Activated CD4-positive, alpha-beta T cell treated with anti-CD3 and anti-CD28 coated beads, Interleukin-2, amount 50 U/mL, for 4 hours (primary cell): ENCODE measurements around the gene TMEFF2.
"Not testable (repeated sequence)": the region's sequence is repeated elsewhere in the genome, so short reads cannot be mapped to it uniquely, and the experiment has no call there.

Source experiments
- DNase-seq, 2 experiments: peaks; one replicate each; pipeline ENCODE4 v3.0.0-alpha.2; 2020

Gene TMEFF2

DNA sequence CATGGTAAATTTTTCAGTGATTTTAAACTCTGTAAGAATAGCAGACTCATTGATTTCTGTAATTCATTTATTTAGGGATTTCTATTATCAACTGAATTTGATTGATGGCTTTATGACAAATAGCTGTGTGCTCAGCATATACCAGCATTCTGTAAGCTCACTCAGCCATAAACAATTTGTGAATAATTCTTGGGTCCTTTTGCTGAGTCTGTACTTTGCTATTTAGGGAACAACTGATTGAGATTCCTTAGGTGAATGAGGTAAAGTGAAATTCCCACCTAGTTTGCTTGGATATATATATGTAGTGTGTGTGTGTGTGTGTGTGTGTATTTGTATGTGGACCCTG is 271.1 kb downstream of the TMEFF2 start:
- no peak for DNase-seq

- no peak for DNase-seq
Observed at GRCh38 chr2:191922736-191923651, 271.7 kb downstream of the TMEFF2 start.

- DNase-seq = not testable (repeated sequence)
Observed at GRCh38 chr2:191921650-191922049, 273.1 kb downstream of the TMEFF2 start.

DNA sequence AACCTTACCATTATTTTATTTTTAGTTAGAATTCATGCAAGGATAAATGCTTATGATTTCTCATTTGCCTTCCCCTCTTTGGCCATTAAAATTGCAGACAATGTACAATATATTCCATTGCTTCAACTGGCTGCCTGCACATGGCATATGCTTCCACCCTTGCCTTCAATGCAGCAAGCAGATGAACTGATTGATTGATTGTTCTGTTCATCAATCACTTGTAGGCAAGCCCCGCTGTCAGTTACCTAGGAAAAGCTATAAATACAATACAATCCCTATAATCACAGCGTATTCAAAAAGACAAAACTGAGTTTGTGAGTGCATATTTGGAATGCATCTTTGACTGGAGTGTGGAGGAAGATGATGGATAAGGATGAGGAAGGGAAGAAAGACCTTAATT is 274.2 kb downstream of the TMEFF2 start:
- DNase-seq = no peak

DNA sequence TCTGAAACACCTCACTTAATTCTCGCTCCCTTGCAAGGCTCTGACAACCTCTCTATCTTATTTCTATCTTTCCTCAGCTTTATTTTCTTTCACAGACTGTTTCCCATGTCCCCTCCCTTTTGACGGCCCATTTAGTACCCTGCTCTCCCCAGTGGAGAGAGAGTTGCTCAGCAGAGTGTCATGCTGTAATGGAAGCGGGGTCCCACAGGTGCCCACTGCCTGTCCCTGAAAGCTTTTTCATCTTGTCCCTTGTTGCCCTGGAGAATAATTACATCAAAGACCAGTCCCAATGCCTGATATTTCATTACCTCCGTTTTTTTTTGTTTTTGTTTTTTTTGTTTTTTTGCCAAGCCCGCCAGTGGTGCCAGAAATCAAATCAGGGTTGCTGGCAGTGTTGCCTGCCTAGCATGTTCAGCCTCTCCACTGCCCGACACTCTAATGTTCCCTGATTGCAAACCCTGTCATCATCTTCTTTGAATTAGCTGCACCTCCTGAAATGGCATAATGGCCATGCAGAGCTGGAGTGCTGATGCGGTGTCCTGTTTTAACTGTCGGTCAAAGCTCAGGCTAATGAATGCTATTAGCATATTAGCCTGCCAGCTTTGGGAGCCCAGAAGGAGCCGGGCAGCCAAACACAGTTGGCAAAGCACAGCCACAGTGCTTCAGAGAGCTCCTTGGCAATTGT is 276.6 kb downstream of the TMEFF2 start:
- no peak for DNase-seq

GRCh38 chr2:191917430-191917881 is 277.3 kb downstream of the TMEFF2 start:
- no peak for DNase-seq

GRCh38 chr2:191916826-191917225 is 277.9 kb downstream of the TMEFF2 start:
- no peak for DNase-seq

DNA sequence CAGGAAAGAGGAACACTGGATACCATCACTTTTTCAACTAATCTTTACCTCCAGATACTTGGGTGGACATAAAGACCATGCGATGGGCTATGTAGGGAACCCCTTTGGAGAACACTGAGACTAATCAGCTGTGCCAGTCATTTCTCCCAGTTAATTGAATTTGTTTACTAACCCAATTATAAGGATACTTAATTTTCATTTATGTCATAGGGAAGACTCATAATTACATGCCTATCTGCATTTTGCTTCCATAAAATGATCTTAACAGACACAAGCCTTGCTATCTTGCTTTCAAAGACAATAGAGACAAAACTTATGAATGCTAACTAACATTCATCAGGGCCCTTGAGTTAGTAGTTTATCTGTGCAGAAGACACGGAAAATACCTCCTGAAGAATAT is 279.0 kb downstream of the TMEFF2 start:
- DNase-seq = no peak

- DNase-seq = no peak
Observed at GRCh38 chr2:191913796-191914195, 280.9 kb downstream of the TMEFF2 start.

DNA sequence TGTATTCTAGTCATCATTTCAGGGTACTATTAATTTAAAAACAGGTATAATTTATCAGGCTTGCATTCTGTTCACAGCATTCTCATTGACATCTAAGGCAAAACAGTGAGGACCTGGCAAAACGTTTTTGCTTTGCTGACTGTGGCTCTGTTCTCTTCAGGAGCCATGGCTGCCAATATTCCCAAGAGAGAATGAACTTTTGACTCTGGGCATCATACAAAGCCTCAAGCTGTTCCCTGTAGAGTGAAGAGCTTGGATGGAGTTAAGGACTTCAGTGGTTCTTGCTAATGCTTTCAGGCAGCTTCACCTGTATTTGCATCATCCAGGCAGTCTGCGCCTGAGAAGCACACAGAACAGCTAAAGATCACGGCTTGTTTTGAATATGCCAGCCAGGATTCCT is 282.0 kb downstream of the TMEFF2 start:
- DNase-seq = no peak

- no peak for DNase-seq
Observed at GRCh38 chr2:191910518-191910917, 284.2 kb downstream of the TMEFF2 start.

DNA sequence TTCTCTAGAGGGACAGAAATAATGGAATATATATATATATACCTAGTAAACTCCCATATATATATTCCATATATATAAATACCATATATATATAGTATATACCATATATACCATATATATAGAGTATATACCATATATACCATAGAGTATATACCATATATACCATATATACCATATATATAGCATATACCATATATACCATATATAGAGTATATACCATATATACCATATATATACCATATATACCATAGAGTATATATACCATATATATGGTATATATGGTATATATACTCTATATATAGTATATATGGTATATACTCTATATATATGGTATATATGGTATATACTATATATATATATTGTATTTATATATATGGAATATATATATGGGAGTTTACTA is 285.9 kb downstream of the TMEFF2 start:
- DNase-seq = no peak

DNA sequence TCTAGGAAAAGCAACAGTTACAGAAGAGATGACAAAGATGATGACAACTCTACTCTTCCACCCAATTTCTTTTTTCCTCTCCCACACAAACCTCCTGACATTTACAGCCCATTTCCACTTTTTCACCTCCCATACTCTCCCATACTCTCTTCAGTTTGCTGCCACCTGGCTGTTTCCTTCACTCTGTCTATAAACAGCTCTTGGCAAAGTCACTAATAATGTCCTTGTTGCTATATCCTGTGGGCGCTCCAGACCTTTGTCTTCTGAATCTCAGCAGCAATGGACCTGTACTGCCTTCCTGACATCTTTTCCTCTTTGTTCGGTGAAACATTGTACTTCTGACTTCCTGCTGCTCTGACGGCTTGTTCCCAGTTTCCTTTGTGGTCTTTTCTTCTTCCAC is 287.2 kb downstream of the TMEFF2 start:
- DNase-seq = no peak

DNA sequence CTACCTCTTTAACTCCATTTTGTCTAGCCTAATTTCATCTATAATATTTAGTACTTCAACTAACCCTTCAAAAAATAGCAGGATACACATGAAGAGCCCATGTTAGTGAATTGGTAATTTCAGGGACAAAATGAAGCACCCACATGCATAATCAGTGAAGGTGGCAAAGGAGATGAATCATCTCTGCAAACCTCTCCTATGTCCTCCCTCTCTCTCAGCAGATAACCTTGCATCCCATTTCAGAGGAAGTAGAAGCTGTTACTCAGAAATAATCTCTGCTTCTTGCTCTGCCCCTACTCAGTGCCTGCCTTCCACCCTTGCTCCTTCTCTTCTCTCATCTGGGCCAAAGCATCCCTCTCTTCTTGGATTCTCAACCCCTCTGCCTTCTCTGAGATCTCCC is 287.6 kb downstream of the TMEFF2 start:
- DNase-seq = no peak

DNA sequence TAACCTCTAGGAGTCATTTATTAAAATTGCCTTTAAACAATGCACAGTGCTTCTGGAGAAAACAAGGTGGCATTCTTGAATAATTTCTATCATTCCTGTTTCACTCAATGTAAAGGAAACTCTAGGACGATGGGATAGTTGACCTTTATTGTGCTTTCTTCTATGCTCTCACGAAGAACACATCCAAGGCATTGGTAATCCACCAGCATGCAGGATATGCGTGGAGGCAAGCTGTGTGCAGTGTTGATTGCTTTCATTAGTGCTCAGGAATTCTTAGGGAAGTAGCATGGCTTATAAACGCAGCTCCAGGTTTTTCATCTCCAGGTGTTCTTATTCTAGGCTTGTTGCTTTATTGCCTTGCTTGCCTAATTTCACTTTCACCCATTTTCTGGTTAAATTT is 289.4 kb downstream of the TMEFF2 start:
- DNase-seq = no peak

DNA sequence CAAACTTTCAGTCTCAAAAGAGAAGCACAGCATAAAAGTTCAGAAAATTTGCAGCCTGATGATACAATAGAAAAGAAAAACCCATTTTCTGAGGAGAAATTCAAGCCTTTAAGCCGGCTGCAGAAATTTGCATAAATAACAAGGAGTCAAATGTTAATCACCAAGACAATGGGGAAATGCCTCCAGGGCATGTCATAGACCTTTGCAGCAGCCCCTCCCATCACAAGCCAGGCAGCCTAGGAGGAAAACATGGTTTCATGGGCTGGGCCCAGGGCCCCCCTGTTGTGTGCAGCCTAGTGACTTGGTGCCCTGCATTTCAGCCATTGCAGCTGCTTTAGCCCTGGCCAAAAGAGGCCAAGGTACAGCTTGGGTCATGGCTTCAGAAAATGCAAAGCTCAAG is 293.7 kb downstream of the TMEFF2 start:
- DNase-seq = no peak

DNA sequence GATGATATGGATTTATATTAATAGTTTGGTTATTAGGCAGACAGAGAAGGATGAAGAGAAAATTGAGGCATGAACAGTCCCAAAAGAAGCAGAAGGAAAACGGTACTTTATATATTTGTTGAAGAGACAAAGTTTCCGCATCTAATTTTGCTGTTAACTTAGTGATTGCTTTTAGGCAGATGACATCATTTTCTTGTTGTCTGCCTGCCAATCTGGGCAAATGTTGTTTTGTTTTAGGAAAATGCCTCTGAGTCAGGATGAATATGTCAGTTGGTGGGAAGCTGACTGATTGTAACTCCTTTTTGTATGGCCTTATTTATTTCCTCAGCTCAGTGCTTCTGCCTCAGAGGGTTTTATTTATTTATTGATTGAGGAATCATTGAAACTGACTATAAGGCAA is 295.3 kb downstream of the TMEFF2 start:
- no peak for DNase-seq
